Activated CD8-positive, alpha-beta memory T cell treated with anti-CD3 and anti-CD28 coated beads for 36 hours (primary cell): ENCODE data around the gene MTMR12. TPM values are rescaled to one million over a fixed set of nuclear protein-coding genes. Genes with fewer than 3 reads are reported as not detected.
"Not testable (repeated sequence)": the region's sequence is repeated elsewhere in the genome, so short reads cannot be mapped to it uniquely, and the experiment has no call there.

ENCODE experiments used
- CTCF ChIA-PET: fragments of 350-600 bp; sonication (Branson Sonifier 250); formaldehyde crosslinking; loops from one replicate; lab custom pipeline; 2021; ENCODE audit warnings: antibody characterized with exemption; lab: Charles Lee
- POLR2A ChIA-PET: fragments of 350-600 bp; sonication (Branson Sonifier 250); formaldehyde crosslinking; loops from one replicate; lab custom pipeline; 2021; ENCODE audit warnings: antibody characterized with exemption; lab: Charles Lee
- total RNA-seq, 2 experiments: library from RNA; stranded (reverse); gene quantifications; one replicate each; pipeline ENCODE4 v1.2.3, GENCODE V29; 2021

The MTMR12 gene
- total RNA-seq, 2 experiments from 2014 or later = 26.0 to 26.2 TPM

DNA sequence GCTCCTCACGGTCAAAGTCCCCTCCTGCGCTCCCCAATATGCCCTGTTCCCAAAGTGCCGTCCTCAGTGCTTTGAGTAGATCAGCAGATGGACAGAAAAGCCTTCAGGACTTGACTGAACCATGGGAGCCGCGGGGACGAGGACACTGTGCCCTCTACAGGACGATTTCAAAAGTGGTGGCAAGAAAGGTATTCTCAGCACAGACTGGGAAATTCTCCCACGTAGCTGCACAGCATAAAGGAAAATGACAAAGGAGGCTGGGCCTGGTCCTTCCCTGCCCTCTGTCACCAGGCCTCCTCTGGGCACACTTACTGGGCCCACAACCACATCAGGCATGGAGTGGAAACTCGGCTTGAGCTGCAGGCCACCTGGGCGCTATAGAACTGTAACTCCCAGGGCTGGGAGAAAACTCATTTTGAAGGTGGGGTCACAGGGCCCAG, 16.7 kb upstream of the MTMR12 start:
- CTCF ChIA-PET = interaction anchor here (0.5 to 5.8 kb wide), 20 partner anchors 8 to 283 kb away, joined by 3 to 68 read pairs (median 4); no protein-coding TSS in a partner anchor
- POLR2A ChIA-PET = no interaction called here

- ChIA-PET POLR2A (no interaction called here), CTCF (interaction anchor here (1.2 to 5.8 kb wide), 2 partner anchors 12 to 94 kb away, joined by 3 to 68 read pairs; no protein-coding TSS in a partner anchor)
Measured at GRCh38 chr5:32326216-32326772, 13.6 kb upstream of the MTMR12 start.

- ChIA-PET POLR2A (no interaction called here), CTCF (no interaction called here)
Measured at GRCh38 chr5:32325616-32326015, 12.9 kb upstream of the MTMR12 start.

DNA sequence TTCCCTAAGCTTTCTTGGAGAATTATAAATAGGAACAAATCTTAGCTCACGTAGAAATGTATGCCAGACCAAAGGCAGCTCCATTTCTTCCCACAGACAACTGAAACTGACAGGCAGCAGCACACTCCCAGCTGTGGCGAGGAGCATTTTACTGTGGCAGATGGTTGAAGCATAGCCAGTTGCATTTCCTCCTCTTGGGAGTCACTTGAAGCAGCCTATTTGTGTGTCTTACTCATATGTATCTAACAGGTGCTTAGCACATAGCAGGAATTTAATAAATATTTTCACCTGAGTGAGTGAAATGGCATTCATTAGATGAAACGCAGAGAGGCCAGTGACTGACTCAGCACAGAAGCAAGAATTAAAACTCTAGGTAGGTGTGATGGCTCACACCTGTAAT, 12.3 kb upstream of the MTMR12 start:
- ChIA-PET CTCF (interaction anchor here (1.7 kb wide), 1 partner anchor 92 kb away, joined by 5 read pairs; no protein-coding TSS in a partner anchor), POLR2A (no interaction called here)

DNA sequence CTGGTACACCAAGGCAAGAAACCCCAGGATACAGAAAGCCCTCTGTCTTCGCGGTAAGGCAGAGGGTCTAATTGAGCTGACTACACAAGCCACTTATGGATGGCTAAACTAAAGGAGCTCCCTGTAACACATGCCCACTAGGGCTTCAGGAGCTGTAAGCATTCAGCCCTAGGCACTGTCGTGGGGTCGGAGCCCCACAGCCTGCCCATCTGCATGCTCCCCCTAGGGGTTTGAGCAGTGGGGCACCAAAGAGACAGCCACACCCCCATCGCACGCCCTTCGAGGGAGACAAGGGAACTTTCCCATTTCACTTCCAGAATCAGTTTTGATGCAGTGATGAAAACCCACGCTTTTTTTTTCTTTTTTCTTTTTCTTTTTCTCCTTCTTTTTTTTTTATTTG, 11.0 kb upstream of the MTMR12 start:
- ChIA-PET POLR2A (no interaction called here), CTCF (interaction anchor here (1.7 kb wide), 1 partner anchor 91 kb away, joined by 5 read pairs; no protein-coding TSS in a partner anchor)

- POLR2A ChIA-PET = no interaction called here
- CTCF ChIA-PET = interaction anchor here (0.7 kb wide), 1 partner anchor 91 kb away, joined by 3 read pairs; no protein-coding TSS in a partner anchor
Measured at GRCh38 chr5:32322882-32323281, 10.1 kb upstream of the MTMR12 start.

GRCh38 chr5:32321787-32322186, 9.0 kb upstream of the MTMR12 start:
- POLR2A ChIA-PET = not testable (repeated sequence)
- CTCF ChIA-PET = interaction anchor here (0.9 kb wide), 1 partner anchor 8 kb away, joined by 3 read pairs; no protein-coding TSS in a partner anchor

GRCh38 chr5:32320576-32320975, 7.8 kb upstream of the MTMR12 start:
- POLR2A ChIA-PET = no interaction called here
- CTCF ChIA-PET = no interaction called here

- ChIA-PET CTCF (interaction anchor here (0.6 to 0.7 kb wide), 2 partner anchors 10 to 89 kb away, joined by 3 read pairs; no protein-coding TSS in a partner anchor), POLR2A (no interaction called here)
Measured at GRCh38 chr5:32319926-32320543, 7.3 kb upstream of the MTMR12 start.

- ChIA-PET POLR2A (no interaction called here), CTCF (interaction anchor here (0.6 to 0.7 kb wide), 3 partner anchors 8 to 88 kb away, joined by 3 read pairs; no protein-coding TSS in a partner anchor)
Measured at GRCh38 chr5:32319392-32319791, 6.7 kb upstream of the MTMR12 start.

- CTCF ChIA-PET = interaction anchor here (0.7 to 1.1 kb wide), 2 partner anchors 13 to 83 kb away, joined by 4 to 5 read pairs; no protein-coding TSS in a partner anchor
- POLR2A ChIA-PET = no interaction called here
Measured at GRCh38 chr5:32317041-32317440, 4.3 kb upstream of the MTMR12 start.

DNA sequence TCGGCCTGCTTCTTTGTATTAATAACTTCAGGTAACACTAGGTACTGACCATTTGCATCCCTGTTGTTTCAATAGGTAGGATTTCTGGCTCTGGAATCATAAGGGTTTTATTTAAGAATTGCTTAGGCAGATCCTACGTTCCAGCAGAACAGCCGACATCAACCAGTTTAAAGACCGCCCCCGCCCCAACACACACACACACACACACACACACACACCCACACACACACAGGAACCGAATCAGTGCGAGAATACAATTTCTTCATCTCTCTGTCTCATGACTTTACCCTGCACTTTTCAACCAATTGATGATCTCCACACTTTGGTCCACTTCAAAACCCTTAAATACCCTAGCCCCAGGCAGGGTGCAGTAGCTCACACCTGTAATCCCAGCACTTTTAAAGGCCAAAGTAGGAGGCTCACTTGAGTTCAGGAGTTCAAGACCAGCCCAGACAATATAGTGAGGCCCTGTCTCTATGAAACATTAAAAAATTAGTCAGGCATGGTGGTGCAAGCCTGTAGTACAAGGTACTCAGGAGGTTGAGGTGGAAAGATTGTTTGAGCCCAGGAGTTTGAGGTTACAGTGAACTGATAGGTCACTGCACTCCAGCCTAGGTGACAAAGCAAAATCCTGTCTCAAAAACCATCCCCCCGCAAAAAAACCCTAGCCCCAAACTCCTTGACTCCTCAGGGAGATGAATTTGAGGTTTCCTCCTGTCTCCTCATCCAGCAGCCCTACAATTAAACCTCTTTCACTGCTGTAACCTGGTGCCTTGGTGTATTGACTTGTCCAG, 2.7 kb upstream of the MTMR12 start:
- ChIA-PET POLR2A (no interaction called here), CTCF (no interaction called here)

- CTCF ChIA-PET = no interaction called here
- POLR2A ChIA-PET = no interaction called here
Measured at GRCh38 chr5:32314658-32315057, 1.9 kb upstream of the MTMR12 start.

DNA sequence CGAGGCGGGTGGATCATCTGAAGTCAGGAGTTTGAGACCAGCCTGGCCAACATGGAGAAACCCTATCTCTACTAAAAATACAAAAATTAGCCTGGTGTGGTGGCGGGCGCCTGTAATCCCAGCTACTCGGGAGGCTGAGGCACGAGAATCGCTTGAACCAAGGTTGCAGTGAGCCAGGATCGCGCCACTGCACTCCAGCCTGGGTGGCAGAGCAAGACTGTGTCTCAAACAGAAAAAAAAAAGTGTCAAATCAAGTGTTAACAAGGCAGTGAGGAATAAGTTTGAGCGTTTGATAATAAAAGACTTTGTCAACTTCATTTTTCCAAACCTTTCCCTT, 1.4 kb upstream of the MTMR12 start:
- POLR2A ChIA-PET = interaction anchor here (0.6 kb wide), 1 partner anchor 121 kb away, joined by 4 read pairs; no protein-coding TSS in a partner anchor
- CTCF ChIA-PET = not testable (repeated sequence)

GRCh38 chr5:32312197-32312594, 543 bp downstream of the MTMR12 start:
- ChIA-PET POLR2A (no interaction called here), CTCF (interaction anchor here (0.7 kb wide), 1 partner anchor 199 kb away, joined by 3 read pairs; no protein-coding TSS in a partner anchor)

- ChIA-PET POLR2A (no interaction called here), CTCF (interaction anchor here (0.7 kb wide), 1 partner anchor 200 kb away, joined by 3 read pairs; no protein-coding TSS in a partner anchor)
Measured at GRCh38 chr5:32311404-32312196, 1.1 kb downstream of the MTMR12 start.

DNA sequence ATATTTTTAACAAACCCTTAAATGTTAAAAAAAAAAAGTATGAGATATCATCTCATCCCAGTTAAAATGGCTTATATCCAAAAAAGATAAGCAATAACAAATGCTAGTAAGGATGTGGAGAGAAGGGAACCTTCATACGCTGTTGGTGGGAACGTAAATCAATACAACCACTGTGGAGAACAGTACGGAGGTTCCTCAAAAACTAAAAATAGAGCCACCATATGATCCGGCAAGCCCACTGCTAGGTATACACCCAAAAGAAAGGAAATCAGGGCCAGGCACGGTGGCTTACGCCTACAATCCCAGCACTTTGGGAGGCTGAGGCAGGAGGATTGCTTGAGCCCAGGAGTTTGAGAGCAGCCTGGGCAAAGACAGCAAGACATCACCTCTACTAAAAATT, 3.0 kb downstream of the MTMR12 start:
- CTCF ChIA-PET = no interaction called here

DNA sequence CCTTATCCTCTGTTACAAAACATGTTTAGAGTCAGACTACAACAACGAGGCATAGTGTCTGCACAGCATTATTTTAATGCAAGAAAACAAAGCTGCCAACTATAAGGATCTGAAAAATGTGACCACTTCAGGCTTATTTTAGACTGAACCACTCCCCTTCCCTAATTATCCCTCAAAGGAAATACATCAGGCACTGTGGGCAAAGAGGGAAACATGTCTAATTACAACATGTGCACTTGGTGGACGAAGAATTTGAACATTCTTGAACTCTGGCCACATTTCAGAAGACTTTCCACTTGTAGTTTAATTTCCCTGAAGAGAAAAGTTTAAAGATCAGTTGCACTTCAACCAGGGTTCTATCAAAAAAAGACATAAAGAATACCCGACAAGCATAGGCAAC, 3.8 kb downstream of the MTMR12 start:
- CTCF ChIA-PET = no interaction called here
- POLR2A ChIA-PET = no interaction called here

More for the DNA sequence above, 3.0 kb downstream of the MTMR12 start:
- POLR2A ChIA-PET = no interaction called here

DNA sequence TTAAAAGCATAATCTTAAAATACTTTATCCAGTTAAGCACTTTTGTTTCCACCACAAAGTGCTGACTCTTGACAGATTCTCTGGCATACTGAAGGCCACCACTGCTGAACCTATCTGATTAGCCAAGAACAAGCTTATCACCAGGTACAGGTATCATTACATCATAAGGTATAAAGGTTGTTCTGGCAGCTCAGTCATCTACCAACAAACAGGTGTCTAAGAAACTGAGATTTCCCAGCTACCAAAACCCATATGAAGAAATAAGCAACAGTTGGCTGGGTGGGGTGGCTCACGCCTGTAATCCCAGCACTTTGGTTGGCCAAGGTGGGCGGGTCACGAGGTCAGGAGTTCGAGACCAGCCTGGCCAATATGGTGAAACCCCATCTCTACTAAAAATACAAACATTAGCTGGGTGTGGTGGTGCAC, 5.0 kb downstream of the MTMR12 start:
- CTCF ChIA-PET = no interaction called here
- POLR2A ChIA-PET = no interaction called here
